GM23248 (cell line): ENCODE results near the gene TUSC2.

Source experiments
- EZH2 ChIP-seq: fragments of 200-600 bp; sonication (generic); IDR thresholded peaks from 2 replicates; pipeline ENCODE4 v1.6.1; 2018; ENCODE audit warnings: antibody characterized with exemption, mild to moderate bottlenecking; ENCODE audit not compliant: insufficient read depth, poor library complexity, severe bottlenecking
- EZH2phosphoT487 ChIP-seq: fragments of 200-600 bp; sonication (generic); IDR thresholded peaks from 2 replicates; pipeline ENCODE4 v1.6.1; 2018; ENCODE audit warnings: antibody characterized with exemption, moderate library complexity, mild to moderate bottlenecking, low read depth; ENCODE audit not compliant: insufficient read depth

- no peak for TF ChIP-seq EZH2
- TF ChIP-seq EZH2phosphoT487: no peak
Observed at GRCh38 chr3:50340448-50341329, 12.7 kb upstream of the TUSC2 start, which contains the start of gene RASSF1.
